WI38 (cell line): Measurements from ENCODE around the gene JAKMIP1.

Experiments
- H3K4me3 ChIP-seq: 2 replicates; pipeline ENCODE4 v1.5.1; 2011; ENCODE audit warnings: low read depth, mild to moderate bottlenecking, control low read depth, low read length
- CTCF ChIP-seq: IDR thresholded peaks from 2 replicates; pipeline ENCODE4 v1.5.1; 2012; ENCODE audit warnings: low read depth, mild to moderate bottlenecking, control low read depth, low read length

Gene JAKMIP1

DNA sequence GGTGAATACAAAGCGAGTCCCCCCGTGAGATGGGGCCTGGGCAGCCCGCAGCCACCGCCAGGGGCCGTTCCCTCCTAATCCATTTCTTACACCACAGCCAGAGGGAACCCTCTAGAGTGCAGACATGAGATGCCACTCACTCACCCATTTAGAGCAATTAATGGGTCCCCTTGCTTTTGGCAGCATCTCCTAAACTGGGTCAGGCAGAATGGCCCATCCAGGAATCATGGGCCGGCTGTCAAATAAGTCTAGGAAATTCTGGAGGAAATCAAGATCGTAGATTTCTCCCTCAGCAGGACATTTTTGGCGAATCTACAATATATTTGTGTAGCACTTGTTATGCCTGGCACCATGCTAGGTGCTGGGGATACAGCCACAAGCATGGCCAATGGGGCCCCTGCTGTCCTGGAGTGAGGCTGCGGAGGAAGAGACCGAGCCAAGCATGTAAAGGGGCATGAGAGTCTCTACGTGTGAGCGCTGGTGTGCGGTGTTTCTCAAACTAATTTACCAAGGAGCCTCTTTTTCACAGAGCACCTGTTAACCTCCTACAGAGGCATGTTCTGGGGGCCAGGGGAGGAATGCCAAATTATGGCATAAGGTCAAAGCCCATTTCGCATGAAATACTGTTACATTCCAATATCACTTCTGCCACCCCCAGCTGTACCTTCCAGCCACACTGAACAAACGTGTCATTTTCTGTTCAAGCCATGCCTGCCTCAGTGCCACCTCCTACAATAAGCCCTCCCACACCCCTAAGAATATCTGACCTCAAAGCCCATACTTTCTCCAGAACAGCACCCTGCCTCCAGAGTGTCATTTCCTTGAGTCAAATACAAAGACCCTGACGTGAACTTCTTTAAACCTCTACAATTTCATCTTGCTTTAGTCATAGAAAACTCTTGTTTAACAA lies 28.1 kb upstream of the JAKMIP1 start:
- H3K4me3 ChIP-seq: no peak overlapping the region
- no peak for TF ChIP-seq CTCF

GRCh38 chr4:6227412-6228157 lies 27.2 kb upstream of the JAKMIP1 start:
- no peak for TF ChIP-seq CTCF
- H3K4me3 ChIP-seq: no peak overlapping the region

- no peak for TF ChIP-seq CTCF
- H3K4me3 ChIP-seq: no peak overlapping the region
Observed at GRCh38 chr4:6226506-6226905, 26.2 kb upstream of the JAKMIP1 start.

DNA sequence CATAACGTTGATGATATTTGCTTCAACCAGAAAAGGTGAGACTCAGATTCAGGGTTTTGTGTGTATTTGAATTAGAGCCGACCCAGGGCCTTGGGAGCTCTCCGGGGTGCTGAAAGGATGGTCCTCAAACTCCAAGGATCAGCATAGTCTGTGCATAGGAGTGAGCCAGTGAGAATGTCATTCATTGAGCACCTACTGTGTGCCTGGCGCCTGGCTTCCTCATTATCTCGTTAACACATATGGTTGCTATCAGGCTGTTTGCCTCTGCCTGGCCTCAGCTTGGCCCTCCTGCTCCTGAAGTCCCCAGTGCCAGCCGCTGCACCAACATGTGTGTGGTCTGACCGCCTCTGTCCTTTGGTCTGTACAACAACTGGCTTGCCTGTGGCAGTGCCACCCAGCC lies 25.1 kb upstream of the JAKMIP1 start:
- no peak overlapping the region for H3K4me3 ChIP-seq
- no peak for TF ChIP-seq CTCF

- TF ChIP-seq CTCF: no peak
- no peak overlapping the region for H3K4me3 ChIP-seq
Observed at GRCh38 chr4:6224735-6225134, 24.4 kb upstream of the JAKMIP1 start.

DNA sequence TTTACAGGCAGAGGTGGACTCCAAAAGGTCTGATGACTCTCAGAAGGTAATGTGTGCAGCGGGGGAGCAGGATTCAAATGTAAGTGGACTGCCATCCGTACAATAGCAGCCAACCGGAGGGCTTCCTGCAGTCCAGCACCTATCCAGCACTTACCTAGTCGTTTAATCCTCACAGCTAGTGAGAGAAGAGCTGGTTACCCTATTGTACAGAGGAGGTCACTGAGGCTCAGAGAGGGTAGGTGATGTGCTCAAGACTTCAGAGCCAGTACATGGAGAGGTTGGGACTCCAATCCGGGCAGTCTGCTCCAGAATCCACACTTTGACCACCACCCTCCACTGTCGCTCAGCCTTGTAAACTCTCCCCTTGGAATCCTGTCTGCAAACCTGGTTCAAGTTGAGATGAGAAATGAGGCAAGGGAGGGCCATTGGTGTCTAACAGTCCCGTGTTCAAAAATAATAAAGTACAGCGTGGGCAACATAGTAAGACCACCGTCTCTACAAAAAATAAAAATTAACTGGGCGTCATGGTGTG lies 22.5 kb upstream of the JAKMIP1 start:
- no peak for TF ChIP-seq CTCF

More for the DNA sequence above, 22.5 kb upstream of the JAKMIP1 start:
- no peak overlapping the region for H3K4me3 ChIP-seq
